Neural cell (in vitro differentiated cells): Measurements from ENCODE around the gene UBR2. TPM values are rescaled to one million over a fixed set of nuclear protein-coding genes. Genes with fewer than 3 reads are reported as not detected.

Experiments
- H2AFZ ChIP-seq: fragments of 200-600, 300-800 bp; sonication (generic), shearing (Covaris generic); 2 replicates; pipeline ENCODE4 v1.6.0; 2014; ENCODE audit warnings: low read depth, mild to moderate bottlenecking, antibody characterized with exemption, low read length, moderate library complexity
- H3F3A ChIP-seq: fragments of 200-600 bp; shearing (Covaris generic); 2 replicates; pipeline ENCODE4 v1.6.1; 2016; ENCODE audit warnings: mild to moderate bottlenecking, moderate library complexity, mixed read lengths, antibody characterized with exemption, low read length; ENCODE audit not compliant: insufficient read depth, poor library complexity, severe bottlenecking
- H3K27ac ChIP-seq: fragments of 200-600, 300-800 bp; sonication (generic), shearing (Covaris generic); 2 replicates; pipeline ENCODE4 v1.5.1; 2014; ENCODE audit warnings: mild to moderate bottlenecking, low read length, moderate library complexity
- H3K27me3 ChIP-seq: fragments of 300-800, 200-600 bp; sonication (generic), shearing (Covaris generic); 2 replicates; pipeline ENCODE4 v1.6.0; 2014; ENCODE audit warnings: mild to moderate bottlenecking, low read depth, low read length, moderate library complexity; ENCODE audit not compliant: insufficient read depth
- H3K36me3 ChIP-seq: fragments of 300-800, 200-600 bp; sonication (generic), shearing (Covaris generic); 2 replicates; pipeline ENCODE4 v1.5.1; 2014; ENCODE audit warnings: mild to moderate bottlenecking, antibody characterized with exemption, low read length, moderate library complexity; ENCODE audit not compliant: insufficient read depth
- H3K4me2 ChIP-seq: fragments of 300-800, 200-600 bp; sonication (generic), shearing (Covaris generic); 2 replicates; pipeline ENCODE4 v1.6.0; 2014; ENCODE audit warnings: mild to moderate bottlenecking, low read length
- H3K4me3 ChIP-seq: fragments of 300-800, 200-600 bp; sonication (generic), shearing (Covaris generic); 2 replicates; pipeline ENCODE4 v1.5.1; 2014; ENCODE audit warnings: mild to moderate bottlenecking, low read length, moderate library complexity
- H3K79me2 ChIP-seq: fragments of 200-600 bp; shearing (Covaris generic); replicated peaks from 2 replicates; pipeline ENCODE4 v1.6.0; 2014; ENCODE audit warnings: mild to moderate bottlenecking, low read length, moderate library complexity; ENCODE audit not compliant: insufficient read depth
- H3K9ac ChIP-seq: fragments of 300-800, 200-600 bp; sonication (generic), shearing (Covaris generic); 2 replicates; pipeline ENCODE4 v1.6.1; 2016; ENCODE audit warnings: mild to moderate bottlenecking, low read length, mixed read lengths
- H3K9me2 ChIP-seq: fragments of 200-600 bp; shearing (Covaris generic); 2 replicates; pipeline ENCODE4 v1.6.1; 2016; ENCODE audit warnings: mild to moderate bottlenecking, low read length, mixed read lengths; ENCODE audit not compliant: insufficient read depth
- H3K9me3 ChIP-seq: fragments of 200-600, 300-800 bp; sonication (generic), shearing (Covaris generic); 2 replicates; pipeline ENCODE4 v1.6.1; 2016; ENCODE audit warnings: mild to moderate bottlenecking, mixed run types, low read length, moderate library complexity, mixed read lengths
- H4K20me1 ChIP-seq: fragments of 200-600 bp; shearing (Covaris generic); 2 replicates; pipeline ENCODE4 v1.6.1; 2016; ENCODE audit warnings: mild to moderate bottlenecking, mixed run types; ENCODE audit not compliant: insufficient read depth
- CTCF ChIP-seq: fragments of 450-650 bp; IDR thresholded peaks from 2 replicates; pipeline ENCODE4 v1.5.1; 2014; ENCODE audit warnings: antibody characterized with exemption, mild to moderate bottlenecking, moderate library complexity; ENCODE audit not compliant: poor library complexity, severe bottlenecking
- EP300 ChIP-seq: fragments of 450-650 bp; conservative IDR thresholded peaks from 2 replicates; pipeline ENCODE4 v1.6.1; 2014; ENCODE audit warnings: antibody characterized with exemption, mild to moderate bottlenecking, moderate library complexity; ENCODE audit not compliant: poor library complexity, severe bottlenecking
- EZH2 ChIP-seq: fragments of 200-600, 300-800 bp; shearing (Covaris generic), sonication (generic); IDR thresholded peaks from 2 replicates; pipeline ENCODE4 v1.6.1; 2014; ENCODE audit warnings: antibody characterized with exemption, low read length, borderline replicate concordance, mild to moderate bottlenecking; ENCODE audit not compliant: insufficient read depth, poor library complexity, severe bottlenecking
- MXI1 ChIP-seq: fragments of 450-650 bp; conservative IDR thresholded peaks from 2 replicates; pipeline ENCODE4 v1.6.1; 2014; ENCODE audit warnings: antibody characterized with exemption, mild to moderate bottlenecking; ENCODE audit not compliant: poor library complexity, severe bottlenecking
- POLR2AphosphoS5 ChIP-seq: IDR thresholded peaks from 2 replicates; pipeline ENCODE4 v1.6.1; 2012
- RAD21 ChIP-seq: fragments of 450-650 bp; conservative IDR thresholded peaks from 2 replicates; pipeline ENCODE4 v1.6.1; 2014; ENCODE audit warnings: antibody characterized with exemption, mild to moderate bottlenecking, moderate library complexity
- REST ChIP-seq: IDR thresholded peaks from 2 replicates; pipeline ENCODE4 v1.6.1; 2012; ENCODE audit warnings: borderline replicate concordance
- SMC3 ChIP-seq: fragments of 450-650 bp; conservative IDR thresholded peaks from 2 replicates; pipeline ENCODE4 v1.6.1; 2014; ENCODE audit warnings: antibody characterized with exemption, mild to moderate bottlenecking, moderate library complexity; ENCODE audit not compliant: poor library complexity
- TAF1 ChIP-seq: IDR thresholded peaks from 2 replicates; pipeline ENCODE4 v1.6.1; 2012; ENCODE audit warnings: low read depth
- polyA plus RNA-seq: library from polyadenylated mRNA; depleted of rRNA; stranded (reverse); fragments of >200 nt; gene quantifications from 2 replicates; pipeline ENCODE4 v1.2.3, GENCODE V29; 2014

UBR2 gene
- polyA plus RNA-seq, 1 donor from 2014 or later, result 24.4 TPM

GRCh38 chr6:42522036-42522435 lies 41.8 kb upstream of the UBR2 start:
- Histone ChIP-seq H3K36me3 (no peaks in the 10 kb centered on the region), H3K9me3 (no peaks in the 10 kb centered on the region), H3K27me3 (no peaks in the 10 kb centered on the region), H3K79me2 (no peaks in the 10 kb centered on the region), H3K9ac (no peak overlapping the region), H3K4me2 (no peak overlapping the region), H2AFZ (no peak overlapping the region), H4K20me1 (no peaks in the 10 kb centered on the region), H3K4me3 (no peak overlapping the region), H3K27ac (no peak overlapping the region), H3F3A (no peaks in the 10 kb centered on the region), H3K9me2 (no peaks in the 10 kb centered on the region)
- TF ChIP-seq TAF1 (no peak), EZH2 (no peak), SMC3 (no peak), EP300 (no peak), REST (no peak), CTCF (no peak), RAD21 (no peak), MXI1 (no peak), POLR2AphosphoS5 (no peak)

- Histone ChIP-seq H2AFZ (no peak overlapping the region), H3K27ac (no peak overlapping the region)
Measured at GRCh38 chr6:42522942-42523814, 40.7 kb upstream of the UBR2 start.

More at GRCh38 chr6:42522942-42523814, 40.7 kb upstream of the UBR2 start:
- TF ChIP-seq POLR2AphosphoS5, result no peak
- no peak for TF ChIP-seq REST
- TF ChIP-seq EP300, result no peak
- no peak for TF ChIP-seq RAD21
- no peak for TF ChIP-seq EZH2
- no peak for TF ChIP-seq SMC3
- TF ChIP-seq TAF1, result no peak
- TF ChIP-seq MXI1, result no peak
- no peaks in the 10 kb centered on the region for H3K27me3 ChIP-seq
- no peak overlapping the region for H3K9ac ChIP-seq
- H3K9me3 ChIP-seq, result no peaks in the 10 kb centered on the region
- H3F3A ChIP-seq, result no peaks in the 10 kb centered on the region
- H3K4me2 ChIP-seq, result no peak overlapping the region
- no peak overlapping the region for H3K4me3 ChIP-seq
- no peaks in the 10 kb centered on the region for H4K20me1 ChIP-seq
- no peaks in the 10 kb centered on the region for H3K36me3 ChIP-seq
- H3K9me2 ChIP-seq, result no peaks in the 10 kb centered on the region
- H3K79me2 ChIP-seq, result no peaks in the 10 kb centered on the region
